ENCODE results near the gene UBALD2. TPM values are rescaled to one million over a fixed set of nuclear protein-coding genes. Genes with fewer than 3 reads are reported as not detected.

UBALD2 gene
- total and polyA plus RNA-seq, 2 of the 13 experiments (the other 11 are each of a cell fraction or from before 2014, with no cell fraction given), result 3.3 to 89.7 TPM

- no peak for TF ChIP-seq NFE2 (CRISPR knock-in tag; IDR thresholded peaks at IDR 0.05)
- TF ChIP-seq SNAPC4 (CRISPR knock-in tag; IDR thresholded peaks at IDR 0.05), result no peak
- no peak; the same call in 1 of the 2 replicates for TF ChIP-seq ZNF460 (CRISPR knock-in tag; IDR thresholded peaks at IDR 0.05; ENCODE audit: borderline replicate concordance)
- peak; percentile 60; the same call in 1 of the 3 replicates for TF ChIP-seq MXI1 (IDR thresholded peaks at IDR 0.05; ENCODE audit: borderline replicate concordance, low read depth, low read length)
- peak; percentile 57; the same call in 1 of the 2 replicates for TF ChIP-seq ZNF335 (CRISPR knock-in tag; IDR thresholded peaks at IDR 0.05)
- TF ChIP-seq ZNF318 (CRISPR knock-in tag; IDR thresholded peaks at IDR 0.05), result no peak
- TF ChIP-seq ZNF337 (CRISPR knock-in tag; IDR thresholded peaks at IDR 0.05; ENCODE audit: borderline replicate concordance, low read depth), result no peak
- no peak; the same call in 1 of the 2 replicates for TF ChIP-seq ZNF609 (CRISPR knock-in tag; IDR thresholded peaks at IDR 0.05; ENCODE audit: borderline replicate concordance)
Measured at GRCh38 chr17:76246080-76247066, 18.8 kb upstream of the UBALD2 start (continued).

All from HepG2 (cell line).